ENCODE measurements around the gene ATG10. TPM values are rescaled to one million over a fixed set of nuclear protein-coding genes. Genes with fewer than 3 reads are reported as not detected.
"Not testable (repeated sequence)": the region's sequence is repeated elsewhere in the genome, so short reads cannot be mapped to it uniquely, and the experiment has no call there.

ATG10 gene
- total RNA-seq, 2 donors from 2014 or later = 6.8 to 8.2 TPM

- H3K4me1 ChIP-seq = no peaks in the 10 kb centered on the region
- intact Hi-C loops (cut with DNase I) = loop anchor here (10.0 kb wide), 1 partner anchor 466 kb away; no protein-coding TSS in a partner anchor
- H3K27me3 ChIP-seq = no peaks in the 10 kb centered on the region
- H3K27ac ChIP-seq = peak overlapping the region; percentile 96
- peak overlapping the region; percentile 84 to 90 for H3K9ac ChIP-seq (ENCODE audit: low read depth in 2 of 2, low read length in 2 of 2)
- TF ChIP-seq CTCF (IDR thresholded peaks at IDR 0.05) = no peak
- no peaks in the 10 kb centered on the region for H3K36me3 ChIP-seq
- peak overlapping the region; percentile 60 for H3K4me3 ChIP-seq
- no peaks in the 10 kb centered on the region for H3K9me3 ChIP-seq
- DNase-seq = peak; percentile 22
Observed at GRCh38 chr5:81971111-81971711, 612 bp upstream of the ATG10 start.

GRCh38 chr5:81972492-81972783 lies 615 bp downstream of the ATG10 start:
- H3K4me3 ChIP-seq = peak overlapping the region; percentile 60
- H3K27ac ChIP-seq = peak overlapping the region; percentile 96
- no peaks in the 10 kb centered on the region for H3K9me3 ChIP-seq
- H3K9ac ChIP-seq (ENCODE audit: low read depth in 2 of 2, low read length in 2 of 2) = peak overlapping the region; percentile 90 to 97
- intact Hi-C loops (cut with DNase I) = loop anchor here (10.0 kb wide), 1 partner anchor 468 kb away; no protein-coding TSS in a partner anchor
- no peaks in the 10 kb centered on the region for H3K36me3 ChIP-seq
- no peak for DNase-seq
- TF ChIP-seq CTCF (IDR thresholded peaks at IDR 0.05) = no peak
- no peaks in the 10 kb centered on the region for H3K27me3 ChIP-seq
- H3K4me1 ChIP-seq = no peaks in the 10 kb centered on the region

GRCh38 chr5:81980160-81980559 lies 8.3 kb downstream of the ATG10 start:
- no peak for TF ChIP-seq CTCF (IDR thresholded peaks at IDR 0.05)
- intact Hi-C loops (cut with DNase I) = no loop called here
- DNase-seq = no peak
- H3K4me1 ChIP-seq = no peaks in the 10 kb centered on the region
- H3K9ac ChIP-seq (ENCODE audit: low read depth in 2 of 2, low read length in 2 of 2) = no peak overlapping the region
- no peaks in the 10 kb centered on the region for H3K36me3 ChIP-seq
- H3K9me3 ChIP-seq = no peaks in the 10 kb centered on the region
- H3K27ac ChIP-seq = no peak overlapping the region
- H3K4me3 ChIP-seq = no peak overlapping the region
- H3K27me3 ChIP-seq = no peaks in the 10 kb centered on the region

GRCh38 chr5:81980598-81981260 lies 8.9 kb downstream of the ATG10 start:
- Histone ChIP-seq H3K27me3 (no peaks in the 10 kb centered on the region), H3K4me1 (no peaks in the 10 kb centered on the region), H3K27ac (no peak overlapping the region), H3K36me3 (no peaks in the 10 kb centered on the region), H3K4me3 (no peak overlapping the region), H3K9ac (ENCODE audit: low read depth in 2 of 2, low read length in 2 of 2) (no peak overlapping the region), H3K9me3 (no peaks in the 10 kb centered on the region)
- TF ChIP-seq CTCF (IDR thresholded peaks at IDR 0.05) = no peak
- intact Hi-C loops (cut with DNase I) = no loop called here
- no peak for DNase-seq

- H3K27me3 ChIP-seq; intact Hi-C loops (cut with DNase I); H3K4me3 ChIP-seq: not testable (repeated sequence)
Observed at GRCh38 chr5:81982172-81982685, 10.4 kb downstream of the ATG10 start.

GRCh38 chr5:81983148-81983547 lies 11.3 kb downstream of the ATG10 start:
- H3K36me3 ChIP-seq; H3K27ac ChIP-seq; H3K4me3 ChIP-seq; intact Hi-C loops (cut with DNase I); H3K9ac ChIP-seq (ENCODE audit: low read depth in 2 of 2, low read length in 2 of 2); DNase-seq; H3K4me1 ChIP-seq; H3K27me3 ChIP-seq; H3K9me3 ChIP-seq: not testable (repeated sequence)

More at GRCh38 chr5:81982172-81982685, 10.4 kb downstream of the ATG10 start:
- H3K36me3 ChIP-seq; H3K9me3 ChIP-seq; DNase-seq; H3K9ac ChIP-seq (ENCODE audit: low read depth in 2 of 2, low read length in 2 of 2); H3K27ac ChIP-seq; H3K4me1 ChIP-seq: not testable (repeated sequence)

- H3K4me1 ChIP-seq; H3K36me3 ChIP-seq; intact Hi-C loops (cut with DNase I); DNase-seq; H3K27me3 ChIP-seq; H3K9ac ChIP-seq (ENCODE audit: low read depth in 2 of 2, low read length in 2 of 2); H3K4me3 ChIP-seq; H3K27ac ChIP-seq; H3K9me3 ChIP-seq: not testable (repeated sequence)
Observed at GRCh38 chr5:81983563-81983962, 11.7 kb downstream of the ATG10 start.

All from colonic mucosa (tissue), 4 donors.